CD14-positive monocyte (primary cell): ENCODE results near the gene HECW1. TPM values are rescaled to one million over a fixed set of nuclear protein-coding genes. Genes with fewer than 3 reads are reported as not detected.

ENCODE experiments used
- DNase-seq, 3 donors: peaks; one replicate each; pipeline ENCODE4 v3.0.0-alpha.2; 2011 to 2022
- H2AFZ ChIP-seq: 2 replicates; pipeline ENCODE4 v1.6.0; 2012; ENCODE audit warnings: mild to moderate bottlenecking, low read depth, low read length, inconsistent platforms; ENCODE audit not compliant: insufficient read depth, poor library complexity, severe bottlenecking
- H3K27ac ChIP-seq, 2 donors: 1 replicate in 1 of 2; 2 replicates in 1 of 2; pipeline ENCODE4 v1.5.1; 2012 to 2013; ENCODE audit warnings: low read length in 2 of 2, control low read depth in 1 of 2, inconsistent platforms in 1 of 2, low read depth in 1 of 2, mild to moderate bottlenecking in 1 of 2
- H3K27me3 ChIP-seq, 2 donors: one replicate each; pipeline versions ENCODE4 v1.6.0 to v1.6.1; 2011 to 2013; ENCODE audit warnings: low read length in 2 of 2; ENCODE audit not compliant: control insufficient read depth in 2 of 2, insufficient read depth in 2 of 2
- H3K36me3 ChIP-seq, 2 donors: replicated peaks in 1 of 2; 1 replicate in 1 of 2; 2 replicates in 1 of 2; pipeline versions ENCODE4 v1.5.1 to v1.6.1; 2012 to 2013; ENCODE audit warnings: low read length in 2 of 2, control low read depth in 1 of 2, inconsistent platforms in 1 of 2, mild to moderate bottlenecking in 1 of 2; ENCODE audit not compliant: insufficient read depth in 2 of 2, control insufficient read depth in 1 of 2
- H3K4me1 ChIP-seq, 2 donors: 1 replicate in 1 of 2; 2 replicates in 1 of 2; pipeline versions ENCODE4 v1.5.1 to v1.6.1; 2012 to 2013; ENCODE audit warnings: low read length in 2 of 2, control low read depth in 1 of 2, inconsistent platforms in 1 of 2, mild to moderate bottlenecking in 1 of 2, moderate library complexity in 1 of 2; ENCODE audit not compliant: insufficient read depth in 2 of 2, control insufficient read depth in 1 of 2
- H3K4me2 ChIP-seq: replicated peaks from 2 replicates; pipeline ENCODE3; 2012; ENCODE audit warnings: low read length, moderate library complexity, mild to moderate bottlenecking; ENCODE audit not compliant: poor library complexity, severe bottlenecking; ENCODE audit errors: extremely low read depth
- H3K4me3 ChIP-seq, 3 experiments: fragments of 200-600 bp in 1 of 3; sonication (generic) in 1 of 3; replicated peaks in 1 of 3; 1 replicate in 2 of 3; 2 replicates in 1 of 3; pipeline ENCODE4 v1.5.1; 2011 to 2013; ENCODE audit warnings: low read length in 3 of 3, mild to moderate bottlenecking in 3 of 3, control low read depth in 2 of 3, low read depth in 2 of 3, inconsistent platforms in 1 of 3, moderate library complexity in 1 of 3
- H3K79me2 ChIP-seq: 2 replicates; pipeline ENCODE4 v1.6.0; 2012; ENCODE audit warnings: mild to moderate bottlenecking, control low read depth, inconsistent platforms, low read length, moderate library complexity; ENCODE audit not compliant: insufficient read depth
- H3K9ac ChIP-seq: 2 replicates; pipeline ENCODE4 v1.6.0; 2017; ENCODE audit warnings: low read length, mild to moderate bottlenecking; ENCODE audit not compliant: insufficient read depth, poor library complexity, severe bottlenecking
- H3K9me3 ChIP-seq, 2 donors: replicated peaks in 1 of 2; 1 replicate in 1 of 2; 2 replicates in 1 of 2; pipeline versions ENCODE4 v1.5.1 to v1.6.1; 2012 to 2013; ENCODE audit warnings: low read length in 2 of 2, control low read depth in 1 of 2; ENCODE audit not compliant: control insufficient read depth in 1 of 2, insufficient read depth in 1 of 2
- H4K20me1 ChIP-seq: 2 replicates; pipeline ENCODE4 v1.6.0; 2012; ENCODE audit warnings: mild to moderate bottlenecking, low read length, control low read depth, moderate library complexity; ENCODE audit not compliant: insufficient read depth
- H3K27ac Mint-ChIP-seq, 7 donors: one replicate each; pipeline ENCODE4 v1.8.0; 2020; ENCODE audit warnings: mild to moderate bottlenecking in 7 of 7, mixed read lengths in 7 of 7, moderate library complexity in 6 of 7, inconsistent platforms in 2 of 7
- H3K27me3 Mint-ChIP-seq, 3 donors: one replicate each; pipeline ENCODE4 v1.8.0; 2021 to 2022; ENCODE audit warnings: low read depth in 3 of 3, mild to moderate bottlenecking in 3 of 3, mixed read lengths in 3 of 3, moderate library complexity in 3 of 3, inconsistent platforms in 1 of 3
- H3K36me3 Mint-ChIP-seq, 2 donors: one replicate each; pipeline ENCODE4 v1.8.0; 2020; ENCODE audit warnings: mixed read lengths in 2 of 2, inconsistent platforms in 1 of 2, mild to moderate bottlenecking in 1 of 2
- H3K4me1 Mint-ChIP-seq: one replicate; pipeline ENCODE4 v1.8.0; 2020; ENCODE audit warnings: mild to moderate bottlenecking, mixed read lengths
- H3K4me3 Mint-ChIP-seq, 2 donors: one replicate each; pipeline ENCODE4 v1.8.0; 2020; ENCODE audit warnings: mild to moderate bottlenecking in 2 of 2, mixed read lengths in 2 of 2, moderate library complexity in 1 of 2
- H3K9me3 Mint-ChIP-seq, 7 donors: one replicate each; pipeline ENCODE4 v1.8.0; 2020 to 2022; ENCODE audit warnings: mixed read lengths in 7 of 7, mild to moderate bottlenecking in 6 of 7, moderate library complexity in 6 of 7, inconsistent platforms in 2 of 7
- CTCF ChIP-seq: fragments of 200-600 bp; IDR thresholded peaks from one replicate; pipeline ENCODE4 v1.8.0; 2022; ENCODE audit warnings: antibody characterized with exemption, mild to moderate bottlenecking
- WGBS: methylation state at CpG from one replicate; pipeline ENCODE4 v1.1.5; 2013; ENCODE audit warnings: missing lambda C conversion rate; ENCODE audit not compliant: insufficient coverage; 5-methylcytosine and 5-hydroxymethylcytosine counted together
- intact Hi-C, 2 donors: fragments of 100-400 bp; cut with micrococcal nuclease; formaldehyde crosslinking; loops; one replicate each; pipeline versions ENCODE4 v1.15.0 to v1.15.1; 2023
- polyA plus RNA-seq, 3 donors: library from polyadenylated mRNA; depleted of rRNA in 1 of 3; unstranded in 2 of 3; stranded (reverse) in 1 of 3; fragments of 300-500 nt in 2 of 3; fragments of >200 nt in 1 of 3; fragmentation: Illumina TruSeq in 2 of 3; gene quantifications; 1 replicate in 2 of 3; 2 replicates in 1 of 3; pipeline ENCODE4 v1.2.3, GENCODE V29; 2012 to 2021

The HECW1 gene
- polyA plus RNA-seq, 3 donors, result not detected

- peaks cover 0 to 1% of the 10 kb centered on the region in 2 donors for H3K36me3 Mint-ChIP-seq
- H3K36me3 ChIP-seq, result no peaks in the 10 kb centered on the region
- H3K4me3 Mint-ChIP-seq, result no peak overlapping the region
- H2AFZ ChIP-seq, result no peak overlapping the region
- no CpG with 5 or more reads among the region's 2 CpGs for WGBS
- no peak overlapping the region for H3K4me3 ChIP-seq
- no peak for DNase-seq
- no peak overlapping the region for H3K27ac Mint-ChIP-seq
- H3K79me2 ChIP-seq, result no peaks in the 10 kb centered on the region
- H3K4me2 ChIP-seq, result no peak overlapping the region
- peaks cover 0 to 21% of the 10 kb centered on the region in 2 donors for H3K9me3 ChIP-seq
- TF ChIP-seq CTCF, result no peak
- H3K27me3 ChIP-seq, result peaks cover 41 to 43% of the 10 kb centered on the region in 2 donors
- peaks cover 0 to 13% (median 3%) of the 10 kb centered on the region in 7 donors for H3K9me3 Mint-ChIP-seq
- peaks cover 37 to 42% (median 37%) of the 10 kb centered on the region in 3 donors for H3K27me3 Mint-ChIP-seq
- intact Hi-C loops, result no loop called here
- H3K4me1 ChIP-seq, result peaks cover 13 to 26% of the 10 kb centered on the region in 2 donors
- peaks cover 25% of the 10 kb centered on the region for H3K4me1 Mint-ChIP-seq
- no peak overlapping the region for H3K27ac ChIP-seq
- no peak overlapping the region for H3K9ac ChIP-seq
- no peaks in the 10 kb centered on the region for H4K20me1 ChIP-seq
Observed at GRCh38 chr7:43116451-43116850, 4.0 kb downstream of the HECW1 start.

DNA sequence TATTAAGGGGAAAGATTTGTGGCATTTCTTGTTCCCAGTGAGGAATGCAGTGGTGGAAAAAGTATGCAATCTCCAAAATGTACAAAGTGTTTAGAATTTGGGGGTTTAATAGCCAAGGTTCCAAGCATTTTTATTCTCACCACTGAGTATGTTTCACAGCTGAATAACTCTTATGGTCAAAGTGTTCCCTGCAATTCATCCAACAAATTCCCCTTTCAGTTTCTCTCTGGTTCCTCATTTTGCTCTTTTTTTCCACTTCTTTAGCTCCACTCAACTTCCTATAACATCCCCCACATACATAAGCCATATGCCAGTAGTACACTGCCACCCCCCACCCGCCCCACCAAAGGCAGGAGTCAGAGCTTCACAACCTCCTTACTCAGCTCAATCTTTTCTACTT is 4.6 kb downstream of the HECW1 start:
- Histone ChIP-seq H2AFZ (no peak overlapping the region), H3K4me2 (no peak overlapping the region), H3K27ac (no peak overlapping the region), H4K20me1 (no peaks in the 10 kb centered on the region), H3K27me3 (peaks cover 34 to 37% of the 10 kb centered on the region in 2 donors), H3K36me3 (no peaks in the 10 kb centered on the region), H3K4me3 (no peak overlapping the region), H3K9me3 (peaks cover 0 to 15% of the 10 kb centered on the region in 2 donors), H3K79me2 (no peaks in the 10 kb centered on the region), H3K9ac (no peak overlapping the region), H3K4me1 (peaks cover 13 to 26% of the 10 kb centered on the region in 2 donors)
- no peaks in the 10 kb centered on the region for H3K36me3 Mint-ChIP-seq
- H3K27ac Mint-ChIP-seq, result peak overlapping the region in 1 of 7 donors; percentile 41
- H3K4me3 Mint-ChIP-seq, result no peak overlapping the region
- H3K4me1 Mint-ChIP-seq, result peaks cover 25% of the 10 kb centered on the region
- peak in 1 of 3 donors; percentile 5 for DNase-seq
- H3K27me3 Mint-ChIP-seq, result peaks cover 30 to 35% (median 32%) of the 10 kb centered on the region in 3 donors
- peaks cover 0 to 13% (median 2%) of the 10 kb centered on the region in 7 donors for H3K9me3 Mint-ChIP-seq
- intact Hi-C loops, result no loop called here
- no peak for TF ChIP-seq CTCF
- WGBS, result 17% methylated on average over 1 of the region's 1 CpG
